GM12865 (cell line): ENCODE results near the gene MLLT3.
A peak's percentile ranks its signal among the peaks of the same experiment; 100 is the strongest.

ENCODE experiments used
- DNase-seq: peaks from one replicate; pipeline ENCODE4 v3.0.0; 2010; ENCODE audit warnings: low read depth
- H3K4me3 ChIP-seq: 2 replicates; pipeline ENCODE4 v1.5.1; 2011; ENCODE audit warnings: mild to moderate bottlenecking, low read depth, low read length, control low read depth
- CTCF ChIP-seq: IDR thresholded peaks from 2 replicates; pipeline ENCODE4 v1.5.1; 2011; ENCODE audit warnings: low read length, control low read depth, low read depth, inconsistent platforms; ENCODE audit not compliant: insufficient read depth; ENCODE audit errors: missing control alignments

Gene MLLT3

DNA sequence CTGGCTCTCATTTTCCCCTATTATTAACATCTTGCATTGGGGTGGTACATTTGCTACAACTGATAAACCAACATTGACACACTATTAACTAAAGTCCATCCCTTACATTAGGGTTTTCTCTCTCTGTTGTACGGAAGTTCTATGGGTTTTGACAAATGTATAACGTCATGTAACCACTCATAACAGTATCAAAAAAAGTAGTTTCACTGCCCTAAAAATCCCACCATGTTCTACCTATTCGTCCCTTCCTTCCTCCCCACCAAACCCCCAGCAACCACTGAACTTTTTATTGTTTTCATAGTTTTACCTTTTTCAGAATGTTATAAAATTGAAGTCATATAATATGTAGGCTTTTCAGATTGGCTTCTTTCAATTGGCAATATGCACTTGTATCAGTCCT, 40.1 kb downstream of the MLLT3 start:
- DNase-seq: peak; percentile 57
- no peak overlapping the region for H3K4me3 ChIP-seq
- TF ChIP-seq CTCF: no peak

- DNase-seq: no peak
- no peak for TF ChIP-seq CTCF
- H3K4me3 ChIP-seq: no peak overlapping the region
Measured at GRCh38 chr9:20580673-20581072, 41.6 kb downstream of the MLLT3 start.

DNA sequence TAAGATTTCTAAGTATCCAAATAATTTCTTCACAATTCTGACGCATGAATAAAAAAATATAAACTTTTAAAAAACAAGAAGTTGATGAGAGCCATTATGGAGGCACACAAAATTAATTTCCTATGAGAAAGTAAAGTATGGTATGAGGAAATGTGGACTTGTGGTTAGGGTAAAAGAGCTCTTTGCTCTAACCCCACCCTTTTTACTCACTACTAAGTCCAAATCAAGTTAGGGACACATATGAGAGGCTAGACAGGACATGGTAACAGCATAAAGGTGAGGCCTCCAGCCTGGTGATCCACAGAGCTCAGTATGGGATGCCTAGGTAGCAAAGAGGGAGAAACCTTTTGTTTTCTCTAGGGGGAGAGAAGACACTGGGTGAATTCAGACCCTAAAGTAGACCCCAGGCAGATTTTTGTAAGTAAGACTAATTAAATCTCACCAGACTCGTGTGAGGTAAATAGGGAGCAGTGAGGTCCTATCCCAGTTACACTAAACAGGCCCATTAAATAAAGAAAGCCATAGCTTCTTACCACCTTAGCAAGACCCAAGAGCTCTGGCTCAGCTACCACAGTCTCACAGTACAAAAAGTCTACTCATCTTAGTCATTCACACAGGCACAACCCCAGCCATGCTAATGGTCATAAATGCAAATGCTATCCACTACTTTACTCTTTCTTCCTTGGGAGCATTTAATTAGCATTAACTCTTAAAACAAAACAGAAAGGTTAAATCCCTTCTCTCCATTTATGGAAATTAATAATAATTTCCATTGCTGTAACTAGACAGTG, 42.6 kb downstream of the MLLT3 start:
- TF ChIP-seq CTCF: no peak
- DNase-seq: peak; percentile 41
- H3K4me3 ChIP-seq: no peak overlapping the region

DNA sequence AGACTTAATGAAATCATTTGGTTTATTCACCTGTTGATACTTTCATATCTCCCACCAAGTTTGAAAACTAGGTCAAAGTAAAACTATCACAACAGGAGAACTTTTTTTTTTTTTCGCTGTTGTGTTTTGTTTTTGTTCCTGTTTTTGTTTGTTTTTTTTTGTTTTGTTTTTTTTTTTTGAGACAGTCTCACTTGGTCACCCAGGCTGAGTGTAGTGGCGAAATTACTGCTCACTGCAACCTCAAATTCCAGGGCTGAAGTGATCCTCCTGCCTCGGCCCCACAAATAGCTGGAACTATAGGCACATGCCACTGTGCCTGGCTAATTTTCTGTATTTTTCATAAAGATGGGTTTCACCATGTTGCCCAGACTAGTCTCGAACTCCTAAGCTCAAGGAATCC, 49.3 kb downstream of the MLLT3 start:
- no peak for TF ChIP-seq CTCF
- peak overlapping the region; percentile 20 for H3K4me3 ChIP-seq
- peak; percentile 61 for DNase-seq

GRCh38 chr9:20570756-20571155, 51.5 kb downstream of the MLLT3 start:
- H3K4me3 ChIP-seq: no peak overlapping the region
- DNase-seq: peak; percentile 28

GRCh38 chr9:20570087-20570486, 52.2 kb downstream of the MLLT3 start:
- no peak for TF ChIP-seq CTCF
- no peak overlapping the region for H3K4me3 ChIP-seq
- DNase-seq: no peak

More at GRCh38 chr9:20570756-20571155, 51.5 kb downstream of the MLLT3 start:
- no peak for TF ChIP-seq CTCF

DNA sequence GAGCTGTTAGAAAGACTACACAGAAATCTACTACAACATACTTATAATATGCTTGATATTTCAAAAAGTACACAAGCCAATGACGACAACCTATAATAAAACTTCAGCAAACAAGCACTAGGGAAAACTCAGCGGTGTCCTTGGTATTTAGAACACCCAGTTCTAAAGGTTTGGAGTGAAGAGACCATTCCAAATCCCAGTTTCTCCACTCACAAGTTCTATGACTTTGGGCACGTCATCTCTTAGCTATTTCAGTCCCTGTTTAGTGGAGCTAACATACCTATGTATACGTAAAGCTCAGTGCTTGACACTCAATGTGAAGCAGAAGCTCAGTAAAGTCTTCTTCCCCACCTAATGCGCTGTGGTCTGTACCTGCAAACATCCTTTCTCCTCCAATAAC, 52.8 kb downstream of the MLLT3 start:
- H3K4me3 ChIP-seq: no peak overlapping the region
- TF ChIP-seq CTCF: no peak
- no peak for DNase-seq
